HG03095 (cell line): ENCODE measurements around the gene GNPTG.

ENCODE experiments used
- ATAC-seq: cut with Tn5 transposase; IDR thresholded peaks from one replicate; pipeline ENCODE4 v1.9.1; 2021; ENCODE audit warnings: moderate library complexity; ENCODE audit not compliant: unreplicated experiment

GNPTG gene

GRCh38 chr16:1346422-1347285 lies 5.1 kb upstream of the GNPTG start:
- ATAC-seq, result no peak

- ATAC-seq, result no peak
Observed at GRCh38 chr16:1347286-1347855, 4.4 kb upstream of the GNPTG start.

GRCh38 chr16:1347962-1348361 lies 3.8 kb upstream of the GNPTG start:
- ATAC-seq, result no peak

GRCh38 chr16:1348441-1348840 lies 3.3 kb upstream of the GNPTG start:
- no peak for ATAC-seq

GRCh38 chr16:1348926-1349325 lies 2.8 kb upstream of the GNPTG start:
- ATAC-seq, result no peak

- ATAC-seq, result no peak
Observed at GRCh38 chr16:1349351-1349750, 2.4 kb upstream of the GNPTG start.

GRCh38 chr16:1349951-1350350 lies 1.8 kb upstream of the GNPTG start:
- ATAC-seq, result no peak

GRCh38 chr16:1350691-1351090 lies 1.0 kb upstream of the GNPTG start:
- no peak for ATAC-seq

GRCh38 chr16:1351215-1351581 lies 533 bp upstream of the GNPTG start:
- no peak for ATAC-seq

GRCh38 chr16:1354815-1355540 lies 3.2 kb downstream of the GNPTG start:
- ATAC-seq, result no peak

GRCh38 chr16:1355591-1355990 lies 3.9 kb downstream of the GNPTG start:
- ATAC-seq, result no peak

GRCh38 chr16:1356061-1356900 lies 4.5 kb downstream of the GNPTG start:
- ATAC-seq, result no peak

- no peak for ATAC-seq
Observed at GRCh38 chr16:1357906-1358566, 6.3 kb downstream of the GNPTG start.

GRCh38 chr16:1361685-1362360 lies 10.1 kb downstream of the GNPTG start:
- no peak for ATAC-seq

GRCh38 chr16:1362807-1363206 lies 11.1 kb downstream of the GNPTG start:
- ATAC-seq, result no peak

- ATAC-seq, result no peak
Observed at GRCh38 chr16:1363501-1364041, 11.8 kb downstream of the GNPTG start.

- no peak for ATAC-seq
Observed at GRCh38 chr16:1364510-1364909, 12.8 kb downstream of the GNPTG start.

GRCh38 chr16:1366060-1366711 lies 14.5 kb downstream of the GNPTG start:
- no peak for ATAC-seq

GRCh38 chr16:1366712-1367299 lies 15.1 kb downstream of the GNPTG start:
- no peak for ATAC-seq
